UCSD-AML1 (cell line): ENCODE data around the gene CRHBP.
"Not testable (repeated sequence)": the region's sequence is repeated elsewhere in the genome, so short reads cannot be mapped to it uniquely, and the experiment has no call there.

ENCODE experiments used
- DNase-seq: peaks from one replicate; lab custom pipeline; 2025; ENCODE audit not compliant: unreplicated experiment; lab: John Stamatoyannopoulos, UW

CRHBP gene

GRCh38 chr5:76958991-76959767 is 6.3 kb downstream of the CRHBP start:
- DNase-seq, result no peak

GRCh38 chr5:76960004-76960625 is 7.3 kb downstream of the CRHBP start:
- peak; percentile 70 for DNase-seq

- no peak for DNase-seq
Measured at GRCh38 chr5:76964060-76964459, 11.2 kb downstream of the CRHBP start.

GRCh38 chr5:76971511-76971910 is 18.7 kb downstream of the CRHBP start:
- no peak for DNase-seq

- no peak for DNase-seq
Measured at GRCh38 chr5:76972689-76973088, 19.8 kb downstream of the CRHBP start.

GRCh38 chr5:76974785-76975184 is 21.9 kb downstream of the CRHBP start:
- no peak for DNase-seq

- DNase-seq, result no peak
Measured at GRCh38 chr5:76978869-76979268, 26.0 kb downstream of the CRHBP start.

- no peak for DNase-seq
Measured at GRCh38 chr5:76980518-76981144, 27.8 kb downstream of the CRHBP start.

- DNase-seq, result no peak
Measured at GRCh38 chr5:76982450-76982849, 29.6 kb downstream of the CRHBP start.

- no peak for DNase-seq
Measured at GRCh38 chr5:76983468-76983867, 30.6 kb downstream of the CRHBP start.

- DNase-seq, result no peak
Measured at GRCh38 chr5:76986825-76987526, 34.1 kb downstream of the CRHBP start.

- no peak for DNase-seq
Measured at GRCh38 chr5:76990899-76991459, 38.1 kb downstream of the CRHBP start.

GRCh38 chr5:76993436-76993835 is 40.6 kb downstream of the CRHBP start:
- not testable (repeated sequence) for DNase-seq

GRCh38 chr5:76994337-76994736 is 41.5 kb downstream of the CRHBP start:
- DNase-seq, result no peak

- not testable (repeated sequence) for DNase-seq
Measured at GRCh38 chr5:76998251-76998650, 45.4 kb downstream of the CRHBP start.

- peak; percentile 15 for DNase-seq
Measured at GRCh38 chr5:76999451-76999850, 46.6 kb downstream of the CRHBP start.

- no peak for DNase-seq
Measured at GRCh38 chr5:77003246-77003645, 50.4 kb downstream of the CRHBP start.

- DNase-seq, result no peak
Measured at GRCh38 chr5:77006124-77006523, 53.3 kb downstream of the CRHBP start.

GRCh38 chr5:77008413-77008812 is 55.6 kb downstream of the CRHBP start:
- no peak for DNase-seq

GRCh38 chr5:77010243-77010642 is 57.4 kb downstream of the CRHBP start:
- DNase-seq, result no peak

- DNase-seq, result no peak
Measured at GRCh38 chr5:77011498-77011897, 58.7 kb downstream of the CRHBP start.
